Uterus (tissue), 2 donors: Measurements from ENCODE around the gene UBAP1L.
A peak's percentile ranks its signal among the peaks of the same experiment; 100 is the strongest.

Experiments used
- CTCF ChIP-seq, 4 experiments: fragments of 200-600 bp in 2 of 4; fragments of 450-650 bp in 2 of 4; sonication (generic) in 2 of 4; IDR thresholded peaks; one replicate each; pipeline ENCODE4 v1.5.1; 2016 to 2019; ENCODE audit warnings: antibody characterized with exemption in 4 of 4, mild to moderate bottlenecking in 2 of 4, moderate library complexity in 1 of 4
- POLR2A ChIP-seq, 2 donors: fragments of 450-650 bp; IDR thresholded peaks; one replicate each; pipeline ENCODE4 v1.6.1; 2016; ENCODE audit warnings: antibody characterized with exemption in 2 of 2, mild to moderate bottlenecking in 1 of 2, moderate library complexity in 1 of 2

DNA sequence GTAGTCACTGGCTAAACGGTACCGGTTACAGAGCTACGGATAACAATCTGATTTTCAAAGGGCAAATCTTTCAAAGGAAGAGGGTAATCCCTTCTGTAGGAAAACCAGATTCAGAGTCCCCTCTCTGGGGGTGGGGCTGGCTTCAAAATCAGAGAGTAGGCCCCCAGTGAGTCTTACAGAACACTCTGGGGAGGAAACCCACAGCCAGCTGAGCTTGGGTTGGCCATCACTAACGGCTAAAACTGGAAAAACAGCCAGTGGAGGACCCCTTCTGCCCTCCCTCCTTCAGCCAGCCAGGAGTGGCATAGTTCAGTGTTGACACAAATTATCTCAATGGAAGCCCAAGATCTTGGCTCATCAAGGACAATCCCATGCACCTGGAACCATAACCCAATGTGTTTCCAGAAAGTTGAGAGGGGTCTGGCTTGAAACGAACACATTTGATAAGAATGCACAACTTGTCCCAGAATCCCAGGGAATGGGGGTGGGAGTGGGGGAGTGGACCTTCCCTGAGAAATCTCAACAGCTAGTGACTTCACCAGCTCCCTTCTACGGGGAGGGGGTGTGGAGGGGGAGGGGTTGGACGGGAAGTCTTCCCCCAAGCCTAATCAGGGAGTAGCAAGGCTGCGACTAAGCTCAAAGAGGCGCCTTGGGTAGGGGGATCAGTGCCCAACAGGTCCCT lies 48.2 kb downstream of the UBAP1L start:
- TF ChIP-seq CTCF (IDR thresholded peaks at IDR 0.05) (no peak), POLR2A (IDR thresholded peaks at IDR 0.05) (peak in 1 of 2 donors; percentile 37)
